HuH-7.5 (cell line): Measurements from ENCODE around the gene MYH10.

Source experiments
- DNase-seq: peaks from one replicate; pipeline ENCODE4 v3.0.0; 2011; ENCODE audit warnings: low spot score

The MYH10 gene

GRCh38 chr17:8609910-8610309 is 20.6 kb downstream of the MYH10 start:
- DNase-seq = no peak

- no peak for DNase-seq
Observed at GRCh38 chr17:8608001-8608400, 22.5 kb downstream of the MYH10 start.

GRCh38 chr17:8606401-8606800 is 24.1 kb downstream of the MYH10 start:
- no peak for DNase-seq

GRCh38 chr17:8602679-8603078 is 27.8 kb downstream of the MYH10 start:
- no peak for DNase-seq

GRCh38 chr17:8599351-8600011 is 31.0 kb downstream of the MYH10 start:
- DNase-seq = no peak

GRCh38 chr17:8598913-8599312 is 31.6 kb downstream of the MYH10 start:
- no peak for DNase-seq

- no peak for DNase-seq
Observed at GRCh38 chr17:8593830-8594229, 36.7 kb downstream of the MYH10 start.

GRCh38 chr17:8593276-8593675 is 37.2 kb downstream of the MYH10 start:
- DNase-seq = no peak

GRCh38 chr17:8588877-8589554 is 41.5 kb downstream of the MYH10 start:
- no peak for DNase-seq

- DNase-seq = no peak
Observed at GRCh38 chr17:8586766-8587165, 43.8 kb downstream of the MYH10 start.

GRCh38 chr17:8585911-8586310 is 44.6 kb downstream of the MYH10 start:
- DNase-seq = no peak

GRCh38 chr17:8583954-8584353 is 46.6 kb downstream of the MYH10 start:
- no peak for DNase-seq

- no peak for DNase-seq
Observed at GRCh38 chr17:8580952-8581658, 49.4 kb downstream of the MYH10 start.

- DNase-seq = no peak
Observed at GRCh38 chr17:8577868-8578267, 52.7 kb downstream of the MYH10 start.

GRCh38 chr17:8576559-8577294 is 53.8 kb downstream of the MYH10 start:
- no peak for DNase-seq

GRCh38 chr17:8574687-8575086 is 55.8 kb downstream of the MYH10 start:
- DNase-seq = no peak

- no peak for DNase-seq
Observed at GRCh38 chr17:8572764-8573163, 57.8 kb downstream of the MYH10 start.

GRCh38 chr17:8563981-8564602 is 66.4 kb downstream of the MYH10 start:
- DNase-seq = no peak

- no peak for DNase-seq
Observed at GRCh38 chr17:8563024-8563776, 67.3 kb downstream of the MYH10 start.

GRCh38 chr17:8558144-8558543 is 72.4 kb downstream of the MYH10 start:
- no peak for DNase-seq

- DNase-seq = no peak
Observed at GRCh38 chr17:8557176-8557806, 73.2 kb downstream of the MYH10 start.
